Occipital lobe (tissue), 2 donors: ENCODE measurements around the gene BAIAP2L1. TPM values are rescaled to one million over a fixed set of nuclear protein-coding genes. Genes with fewer than 3 reads are reported as not detected.
A peak's percentile ranks its signal among the peaks of the same experiment; 100 is the strongest.

Experiments
- DNase-seq: peaks from one replicate; lab custom pipeline; 2025; lab: John Stamatoyannopoulos, UW
- total RNA-seq: library from RNA; depleted of rRNA; stranded (reverse); fragments of >200 nt; gene quantifications from one replicate; pipeline ENCODE4 v1.2.3, GENCODE V29; 2014

The BAIAP2L1 gene
- total RNA-seq, 1 donor from 2014 or later: 0.16 TPM

- DNase-seq: no peak
Observed at GRCh38 chr7:98294798-98295382, 106.0 kb downstream of the BAIAP2L1 start.

DNA sequence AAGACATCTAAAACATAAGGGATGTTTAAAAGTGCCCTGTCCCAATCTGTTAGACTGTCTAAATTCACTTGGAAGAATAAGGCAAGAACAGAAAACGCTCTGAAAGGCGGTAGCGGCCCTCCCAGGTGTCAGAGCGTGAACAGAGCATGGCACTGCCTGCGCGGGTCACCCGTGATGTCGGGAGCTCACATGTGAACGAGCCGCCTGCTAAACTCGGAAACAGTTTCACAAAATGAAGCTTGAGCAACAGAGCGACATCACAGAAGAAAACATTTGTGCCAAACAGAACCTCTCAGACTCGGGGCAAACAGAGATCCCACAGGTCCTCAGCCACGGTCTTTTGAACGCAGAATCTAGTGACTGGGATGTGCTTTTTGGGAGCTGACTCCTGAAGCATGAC, 106.6 kb downstream of the BAIAP2L1 start:
- no peak for DNase-seq

DNA sequence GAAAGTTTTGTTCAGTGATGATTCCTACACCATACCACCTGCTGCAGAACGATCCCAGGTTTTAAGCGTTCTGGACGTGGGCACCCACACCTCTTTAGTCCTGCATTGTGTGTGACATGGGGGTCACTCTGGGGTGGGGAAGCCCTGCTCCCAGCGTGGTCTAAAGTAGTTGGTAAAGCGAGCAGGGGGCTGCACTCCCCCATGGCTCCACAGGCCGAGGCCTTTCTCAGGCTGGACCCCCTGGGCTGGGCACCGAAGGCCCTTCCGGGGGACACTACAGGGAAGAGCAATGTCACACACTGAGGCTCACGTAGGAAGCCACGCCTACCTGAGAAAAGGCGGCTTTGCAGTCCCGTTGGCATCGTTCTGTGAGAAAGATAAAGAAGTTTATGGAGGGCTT, 107.1 kb downstream of the BAIAP2L1 start:
- no peak for DNase-seq

DNA sequence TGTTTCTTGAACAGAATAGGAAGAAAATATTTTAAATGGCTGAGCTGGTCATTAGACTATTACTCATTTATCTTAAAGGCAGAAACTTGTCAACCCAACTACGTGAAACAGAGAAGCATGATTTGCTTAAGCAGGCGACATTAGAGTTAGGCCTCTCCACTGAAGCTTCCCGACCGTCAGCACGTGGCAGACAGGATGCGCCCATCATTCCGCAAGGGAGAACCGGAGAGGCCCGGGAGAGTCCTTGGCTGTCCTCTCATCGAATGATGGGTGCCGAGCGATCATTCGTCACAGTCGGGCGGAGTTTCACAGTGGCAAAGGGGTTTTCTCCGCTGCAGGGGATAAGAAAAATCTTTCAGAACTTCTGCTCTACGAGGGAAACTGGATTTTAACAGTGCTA, 107.6 kb downstream of the BAIAP2L1 start:
- DNase-seq: no peak

DNA sequence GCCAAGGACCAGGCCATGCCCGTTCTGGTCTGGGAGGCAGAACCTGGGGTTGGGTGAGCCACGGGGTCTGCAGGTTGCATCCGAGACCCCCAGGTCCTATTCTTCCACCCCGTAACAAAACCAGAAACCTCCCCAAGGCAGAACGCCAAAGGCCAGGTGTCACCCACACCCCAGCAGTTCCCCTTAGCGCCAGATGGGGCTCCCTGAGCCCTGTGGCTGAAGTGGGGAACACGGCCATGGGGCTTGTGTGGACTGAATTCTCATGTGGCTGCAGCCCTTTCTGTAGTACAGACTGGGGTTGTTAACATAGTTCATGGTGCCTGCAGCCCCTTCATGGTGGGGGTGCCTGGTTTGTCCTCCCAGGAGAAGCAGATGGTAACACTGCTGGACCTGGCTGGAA, 109.2 kb downstream of the BAIAP2L1 start:
- no peak for DNase-seq

DNA sequence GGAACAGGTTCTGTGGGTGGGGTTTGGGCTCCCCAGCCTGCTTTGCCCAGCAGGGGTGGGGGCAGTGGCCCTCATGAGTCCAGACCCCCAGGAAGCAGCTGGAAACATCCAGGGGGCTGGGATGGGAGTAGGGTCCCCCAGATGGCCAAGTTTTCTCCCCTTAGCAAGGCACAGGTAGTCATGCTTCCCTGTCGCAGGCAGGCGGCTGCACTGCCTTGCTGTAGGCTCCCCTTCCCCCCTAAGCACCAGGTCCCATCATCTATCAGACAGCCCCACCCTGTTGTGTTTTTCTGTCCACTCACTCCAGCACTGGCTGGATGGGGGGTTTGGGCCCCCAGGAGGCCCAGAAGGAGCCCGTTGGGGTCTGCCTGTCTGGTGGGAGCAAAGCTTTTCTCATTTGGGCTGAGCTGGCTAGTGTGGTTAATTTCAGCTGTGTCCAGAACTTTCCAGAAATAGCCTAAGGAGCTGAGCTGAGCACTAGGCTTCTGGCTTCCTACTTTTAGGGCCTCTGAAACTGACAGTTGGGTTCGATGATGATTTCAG, 111.5 kb downstream of the BAIAP2L1 start:
- DNase-seq: no peak

DNA sequence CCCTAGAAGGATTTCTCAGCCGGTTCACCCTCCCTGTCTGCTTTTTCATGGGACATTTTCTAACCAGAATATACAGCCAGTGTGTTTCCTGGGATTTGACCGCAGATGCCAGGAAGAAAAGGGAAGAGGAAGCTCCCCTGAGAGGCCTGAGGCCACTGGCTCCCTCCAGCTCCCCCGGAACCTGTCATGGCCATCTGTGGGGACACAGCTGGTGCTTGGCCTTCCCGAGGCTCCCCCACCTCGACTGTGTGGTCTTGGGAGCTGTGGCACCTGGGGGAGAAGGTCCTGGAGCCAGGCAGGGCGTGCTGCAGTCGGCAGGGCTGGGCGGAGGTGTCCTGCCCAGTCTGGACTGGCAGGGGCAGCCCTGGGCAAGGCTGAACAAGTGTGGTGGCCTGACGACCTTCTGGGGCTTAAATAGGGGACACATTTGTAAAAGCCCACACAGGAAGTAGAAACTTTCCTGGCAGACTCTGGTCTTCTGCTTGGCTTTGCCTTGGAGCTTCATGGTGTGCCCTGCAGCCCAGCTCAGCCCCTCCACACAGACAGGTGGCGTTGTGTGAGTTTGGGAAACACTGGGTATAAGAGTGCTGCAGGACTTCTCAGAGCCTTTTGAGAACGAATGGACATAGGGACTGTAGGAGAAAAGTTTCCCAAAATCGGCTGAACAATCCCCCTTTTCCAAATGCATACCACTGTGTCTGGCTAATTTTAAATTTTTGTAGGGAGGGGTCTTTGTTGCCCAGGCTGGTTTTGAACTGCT, 112.6 kb downstream of the BAIAP2L1 start:
- DNase-seq: no peak

- DNase-seq: no peak
Observed at GRCh38 chr7:98287486-98287959, 113.4 kb downstream of the BAIAP2L1 start.

GRCh38 chr7:98286701-98287485, 114.0 kb downstream of the BAIAP2L1 start:
- no peak for DNase-seq

DNA sequence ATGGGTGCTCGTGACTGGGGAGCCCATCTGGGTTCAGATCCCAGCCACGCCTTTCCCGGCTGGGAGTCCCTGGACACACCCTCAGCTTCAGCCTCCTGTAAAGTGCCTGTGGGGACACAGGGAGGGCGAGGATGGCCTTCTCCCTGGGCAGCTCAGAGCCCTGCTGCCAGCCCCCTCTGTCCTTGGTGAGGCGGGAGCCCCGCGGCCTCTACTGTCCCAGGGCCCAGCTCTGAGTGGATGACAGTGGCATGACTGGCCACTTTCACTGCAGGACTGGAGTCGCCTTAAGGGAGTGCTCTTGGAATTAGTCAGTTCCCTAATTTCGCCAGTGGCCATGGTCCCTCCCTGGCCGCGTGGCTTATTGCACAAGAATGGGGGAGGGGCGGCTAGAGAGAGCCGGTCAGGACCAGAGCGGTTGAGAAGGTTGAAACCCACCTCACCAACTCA, 114.8 kb downstream of the BAIAP2L1 start:
- DNase-seq: peak; percentile 21

DNA sequence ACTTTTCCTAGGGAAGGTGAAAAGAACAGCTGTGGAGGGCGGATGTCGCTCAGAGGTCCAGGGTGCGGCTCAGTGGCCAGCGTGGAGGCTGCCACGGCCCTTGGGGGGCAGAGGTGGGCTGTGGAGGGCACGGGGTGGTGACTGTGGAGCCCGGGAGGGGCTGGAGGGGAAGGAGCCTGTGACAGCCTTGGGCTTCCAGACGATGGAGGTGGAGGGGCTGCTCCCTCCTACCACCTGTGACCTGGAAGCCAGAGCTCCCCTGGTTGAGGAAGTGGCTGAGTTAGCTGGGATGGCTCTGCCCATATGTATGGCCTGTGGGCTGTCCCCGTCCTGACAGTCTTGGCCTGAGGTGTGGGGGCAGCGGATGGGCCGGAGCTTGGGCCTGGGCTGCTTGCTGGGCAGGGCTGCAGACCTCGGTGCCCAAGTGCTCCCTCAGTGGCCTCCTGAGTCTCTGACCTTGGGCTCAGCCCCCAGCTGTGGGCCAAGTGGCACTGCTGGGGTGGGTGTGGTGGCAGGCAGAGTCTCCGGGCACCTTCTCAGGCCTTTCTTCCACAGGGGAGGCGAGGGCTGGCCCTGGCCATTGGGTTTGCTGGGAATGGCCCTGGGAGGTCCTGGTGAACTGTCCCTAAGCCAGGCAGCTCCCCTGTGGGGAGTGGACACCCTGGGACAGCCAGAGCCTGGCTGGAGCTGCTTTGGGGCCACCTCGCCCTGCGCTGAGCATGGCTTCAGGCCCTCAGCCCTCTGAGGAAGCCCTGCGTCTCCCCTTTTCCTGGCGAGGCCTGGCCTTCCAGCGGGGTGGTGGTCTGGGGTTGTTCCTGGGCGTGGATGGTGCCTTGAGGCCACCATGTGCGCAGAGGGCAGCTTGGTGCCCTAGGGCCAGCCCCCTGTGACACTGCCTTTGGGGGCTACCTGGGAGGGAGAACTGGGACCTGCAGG, 115.5 kb downstream of the BAIAP2L1 start:
- no peak for DNase-seq

GRCh38 chr7:98284335-98285036, 116.4 kb downstream of the BAIAP2L1 start:
- DNase-seq: peak; percentile 21

DNA sequence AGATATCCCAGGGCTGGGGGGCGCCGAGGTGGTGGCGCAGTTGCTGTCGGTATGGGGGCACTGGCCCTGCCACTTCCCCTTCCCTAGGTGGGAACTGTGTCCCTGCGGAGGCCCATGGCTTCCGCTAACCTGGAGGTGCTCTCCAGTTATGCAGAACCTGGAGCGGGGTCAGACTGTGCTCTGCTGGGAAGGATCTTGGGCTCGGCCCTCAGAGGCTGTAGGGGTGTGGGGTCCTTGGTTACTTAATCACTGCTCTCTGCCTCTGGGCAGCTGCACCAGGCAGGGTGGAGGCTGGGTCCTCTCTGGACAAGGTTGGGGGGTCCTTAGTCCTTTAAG, 117.0 kb downstream of the BAIAP2L1 start:
- no peak for DNase-seq

DNA sequence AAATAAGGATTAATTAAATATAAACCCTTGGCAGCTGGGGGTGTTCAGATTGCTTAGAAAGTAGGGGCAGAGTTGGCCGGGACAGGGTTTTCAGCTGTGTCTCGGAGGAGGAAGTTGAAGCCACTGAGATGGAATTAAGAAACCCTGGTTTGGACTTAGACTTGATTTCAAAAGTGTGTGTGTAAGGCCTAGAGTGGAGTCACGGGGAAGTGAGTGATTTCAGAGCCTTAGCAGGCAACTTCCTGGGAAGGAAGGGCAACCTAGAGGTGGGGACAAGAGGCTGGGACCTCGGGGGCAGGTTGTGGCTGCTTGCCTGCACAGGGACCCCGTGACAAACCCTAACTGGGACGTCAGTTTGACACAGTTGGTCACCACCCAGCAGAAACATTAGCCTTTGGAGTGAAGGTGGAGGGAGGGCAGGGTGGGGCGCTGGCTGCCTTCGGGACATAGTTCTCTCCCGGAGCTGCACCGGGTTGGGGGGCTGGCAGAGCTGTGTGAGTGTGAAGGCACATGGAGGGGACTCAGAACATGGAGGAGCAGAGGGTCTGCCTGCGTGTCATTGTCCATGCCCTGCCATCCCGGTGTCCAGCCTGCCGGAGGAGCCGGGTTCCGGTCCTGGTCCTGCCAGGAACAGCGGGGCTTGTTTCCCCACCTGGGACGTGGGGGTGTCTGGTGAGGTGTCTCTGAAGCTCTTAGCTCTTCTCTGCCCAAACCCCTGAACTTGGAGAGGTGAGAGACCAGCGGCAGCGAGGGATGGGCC, 117.6 kb downstream of the BAIAP2L1 start:
- no peak for DNase-seq

- no peak for DNase-seq
Observed at GRCh38 chr7:98282703-98283102, 118.2 kb downstream of the BAIAP2L1 start.

DNA sequence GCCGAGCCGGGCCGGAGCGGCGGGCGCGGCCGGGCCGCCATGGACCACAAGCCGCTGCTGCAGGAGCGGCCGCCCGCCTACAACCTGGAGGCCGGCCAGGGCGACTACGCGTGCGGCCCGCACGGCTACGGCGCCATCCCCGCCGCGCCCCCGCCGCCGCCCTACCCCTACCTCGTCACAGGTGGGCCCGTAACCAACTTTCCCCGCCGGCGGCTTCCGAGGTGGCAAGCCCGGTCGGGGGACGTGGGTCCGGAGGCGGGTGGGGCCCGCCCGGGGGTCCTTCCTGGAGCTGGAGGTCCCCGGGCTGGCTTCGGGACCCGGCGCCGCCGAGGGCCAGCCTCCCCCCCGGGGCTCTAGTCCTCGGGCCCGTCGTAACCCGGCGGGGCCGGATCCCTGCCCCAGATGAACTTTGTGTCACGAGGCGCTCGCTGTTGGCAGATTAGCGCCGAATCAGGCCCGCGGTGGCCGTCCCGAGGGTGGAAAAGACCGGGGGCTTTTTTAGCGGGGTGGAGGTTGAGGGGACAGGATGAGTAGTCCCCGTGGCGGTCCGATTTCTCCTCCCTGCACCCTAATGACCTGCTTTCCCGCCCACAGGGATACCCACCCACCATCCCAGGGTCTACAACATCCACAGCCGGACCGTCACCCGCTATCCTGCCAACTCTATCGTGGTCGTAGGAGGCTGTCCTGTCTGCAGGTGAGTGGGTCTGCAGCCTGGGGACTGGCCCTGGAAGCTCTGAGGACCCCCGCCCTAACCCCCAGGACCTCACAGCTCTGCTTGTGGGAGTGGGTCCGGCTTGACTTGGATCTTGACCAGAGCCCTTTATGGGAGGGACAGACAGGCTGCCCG, 118.9 kb downstream of the BAIAP2L1 start:
- no peak for DNase-seq

- peak; percentile 86 for DNase-seq
Observed at GRCh38 chr7:98280791-98281756, 119.8 kb downstream of the BAIAP2L1 start, which contains the start of gene BRI3. Gene BRI3 (plus strand): TSS chr7:98281686. CDS start chr7:98281796, 110 bp downstream.
